Measurements from ENCODE around the gene PRRG2.

PRRG2 gene

DNA sequence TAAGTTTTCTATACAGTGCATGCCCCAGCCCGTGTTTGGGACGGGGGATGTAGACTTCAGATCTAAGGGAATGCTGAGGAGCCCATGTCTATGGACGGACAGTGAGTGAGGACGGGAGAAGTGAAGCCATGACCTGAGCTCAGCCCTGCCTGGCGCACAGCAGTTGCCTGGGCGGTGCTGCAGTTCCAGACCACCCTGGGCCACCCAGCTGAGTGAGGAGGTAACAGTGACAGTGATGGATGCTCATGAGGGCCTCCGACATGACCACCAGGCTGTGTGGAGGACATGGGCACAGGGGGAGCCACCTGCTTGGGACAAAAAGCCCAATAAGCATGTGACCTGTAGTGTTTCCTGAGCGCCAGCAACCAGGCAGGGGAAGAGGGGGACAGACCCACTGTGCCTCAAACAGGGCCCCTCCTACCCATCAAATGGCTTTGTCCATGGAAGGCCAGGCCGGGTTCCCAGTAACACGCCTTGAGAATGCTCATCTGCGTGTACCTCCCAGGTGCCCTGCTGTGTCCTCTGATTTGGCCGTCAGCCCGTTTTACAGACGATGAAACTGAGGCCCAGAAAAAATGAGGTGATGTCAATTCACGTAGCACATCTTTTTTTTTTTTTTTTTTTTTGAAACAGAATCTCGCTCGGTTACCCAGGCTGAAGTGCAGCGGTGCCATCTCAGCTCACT lies 23.3 kb upstream of the PRRG2 start:
- DNase-seq (ENCODE audit: low read depth): no peak

DNA sequence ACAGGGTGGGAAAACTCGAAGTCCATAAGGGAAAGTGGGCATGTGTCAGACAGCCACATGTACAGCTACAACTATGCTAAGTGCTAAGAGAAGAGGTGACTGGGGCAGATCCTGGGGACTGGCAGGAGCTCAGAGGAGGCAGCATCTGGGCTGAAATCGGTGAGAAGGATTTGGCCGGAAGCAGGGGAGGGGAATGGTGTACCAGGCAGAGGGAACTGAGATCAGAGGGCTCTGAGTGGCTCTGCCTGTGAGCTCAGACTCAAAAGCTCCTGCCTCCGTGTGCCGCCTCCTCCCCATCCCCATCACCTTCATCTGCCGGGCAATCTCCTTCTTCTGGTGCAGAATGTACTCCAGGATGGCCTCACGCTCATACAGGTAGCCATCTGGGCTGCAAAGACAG lies 22.5 kb upstream of the PRRG2 start:
- DNase-seq (ENCODE audit: low read depth): no peak

GRCh38 chr19:49559443-49559842 lies 21.7 kb upstream of the PRRG2 start:
- DNase-seq (ENCODE audit: low read depth): no peak

DNA sequence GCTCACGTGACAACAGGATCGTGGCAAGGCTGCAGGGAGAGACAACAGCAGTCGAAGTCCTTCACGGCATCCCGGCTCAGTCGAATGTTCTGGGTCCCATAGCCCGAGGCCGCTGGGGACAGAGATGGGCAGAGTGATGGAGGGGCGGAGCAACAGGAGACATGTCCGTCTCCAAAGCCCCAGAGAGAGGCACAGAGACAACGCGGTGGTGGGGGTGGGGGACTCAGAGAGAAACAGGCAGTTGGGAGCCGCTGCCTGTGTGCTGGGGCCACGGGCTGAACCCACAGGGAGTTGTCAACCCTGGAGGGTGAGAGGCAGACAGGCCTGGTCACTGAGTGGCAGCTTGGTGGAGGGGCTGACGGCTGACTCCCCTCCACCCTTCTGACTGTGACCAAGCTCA lies 21.2 kb upstream of the PRRG2 start:
- no peak for DNase-seq (ENCODE audit: low read depth)

GRCh38 chr19:49560358-49560900 lies 20.7 kb upstream of the PRRG2 start:
- DNase-seq (ENCODE audit: low read depth): peak; percentile 37

- no peak for DNase-seq (ENCODE audit: low read depth)
These were observed 16.5 kb upstream of the PRRG2 start for GRCh38 chr19:49564616-49565045.

- no peak for DNase-seq (ENCODE audit: low read depth)
These were observed 15.9 kb upstream of the PRRG2 start for GRCh38 chr19:49565261-49565660.

DNA sequence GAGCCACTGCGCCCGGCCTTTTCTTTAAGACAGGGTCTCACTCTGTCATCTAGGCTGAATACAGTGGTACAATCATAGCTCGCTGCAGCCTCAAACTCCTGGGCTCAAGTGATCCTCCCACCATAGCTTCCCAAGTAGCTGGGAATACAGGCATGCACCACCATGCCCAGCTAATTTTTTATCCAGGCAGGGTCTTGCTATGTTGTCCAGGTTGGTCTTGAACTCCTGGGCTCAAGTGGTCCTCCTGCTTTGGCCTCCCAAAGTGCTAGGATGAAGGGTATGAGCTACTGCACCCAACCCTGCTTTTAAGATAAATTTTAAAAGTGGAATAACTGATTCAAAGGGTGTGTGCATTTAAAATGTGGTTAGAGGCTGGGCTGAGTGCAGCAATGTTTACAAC lies 14.8 kb upstream of the PRRG2 start:
- DNase-seq (ENCODE audit: low read depth): no peak

DNA sequence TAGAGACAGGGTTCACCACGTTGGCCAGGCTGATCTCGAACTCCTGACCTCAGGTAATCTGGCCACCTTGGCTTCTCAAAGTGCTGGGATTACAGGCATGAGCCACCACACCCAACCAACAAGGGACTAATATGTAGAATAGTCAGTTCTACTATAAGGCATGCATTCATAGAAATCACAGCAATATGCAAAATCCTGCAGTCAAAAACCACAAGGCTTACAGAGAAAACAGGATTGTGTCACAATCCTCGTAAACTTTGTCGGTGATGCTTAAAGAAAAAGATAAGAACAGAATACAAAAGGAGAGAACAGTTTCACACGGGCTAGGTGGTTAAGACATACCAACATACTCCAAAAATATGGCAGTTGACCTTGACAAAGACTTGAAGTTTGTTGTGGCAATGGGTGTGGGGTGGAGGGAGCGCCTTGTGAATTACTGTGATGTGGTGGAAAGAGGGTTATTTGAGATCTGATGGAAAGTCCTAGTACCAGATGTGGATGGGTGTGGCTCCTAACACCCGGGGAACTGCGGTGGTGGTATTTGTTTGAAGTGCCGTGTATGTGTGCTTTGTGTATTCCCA lies 13.2 kb upstream of the PRRG2 start:
- DNase-seq (ENCODE audit: low read depth): peak; percentile 65

GRCh38 chr19:49570138-49570856 lies 10.8 kb upstream of the PRRG2 start:
- peak; percentile 63 for DNase-seq (ENCODE audit: low read depth)

DNA sequence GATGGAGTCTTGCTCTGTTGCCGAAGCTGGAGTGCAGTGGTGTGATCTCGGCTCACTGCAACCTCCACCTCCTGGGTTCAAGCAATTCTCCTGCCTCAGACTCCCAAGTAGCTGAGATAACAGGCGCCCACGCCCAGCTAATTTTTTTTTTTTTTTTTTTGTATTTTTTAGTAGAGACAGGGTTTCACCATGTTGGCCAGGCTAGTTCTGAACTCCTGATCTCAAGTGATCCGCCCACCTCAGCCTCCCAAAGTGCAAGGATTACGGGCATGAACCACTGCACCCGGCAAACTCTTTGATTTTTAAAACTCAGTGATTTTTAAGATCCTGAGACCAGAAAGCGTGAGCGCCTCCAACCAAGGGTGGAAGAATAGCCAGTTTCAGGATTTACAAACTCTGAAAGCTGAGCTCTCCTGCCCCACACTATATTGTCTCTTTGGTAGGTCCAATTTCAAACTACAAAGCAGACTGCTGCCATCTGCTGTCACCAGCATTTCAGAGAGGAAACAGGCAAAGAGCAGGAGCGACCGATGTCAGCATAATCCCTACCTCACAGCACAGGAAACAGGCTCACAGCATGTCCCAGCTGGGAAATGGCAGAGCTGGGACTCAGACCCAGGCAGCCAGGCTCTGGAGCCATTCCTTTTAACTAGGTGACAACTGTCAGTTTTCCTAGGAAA lies 10.0 kb upstream of the PRRG2 start:
- DNase-seq (ENCODE audit: low read depth): no peak

- no peak for DNase-seq (ENCODE audit: low read depth)
These were observed 8.1 kb upstream of the PRRG2 start for GRCh38 chr19:49573009-49573408.

DNA sequence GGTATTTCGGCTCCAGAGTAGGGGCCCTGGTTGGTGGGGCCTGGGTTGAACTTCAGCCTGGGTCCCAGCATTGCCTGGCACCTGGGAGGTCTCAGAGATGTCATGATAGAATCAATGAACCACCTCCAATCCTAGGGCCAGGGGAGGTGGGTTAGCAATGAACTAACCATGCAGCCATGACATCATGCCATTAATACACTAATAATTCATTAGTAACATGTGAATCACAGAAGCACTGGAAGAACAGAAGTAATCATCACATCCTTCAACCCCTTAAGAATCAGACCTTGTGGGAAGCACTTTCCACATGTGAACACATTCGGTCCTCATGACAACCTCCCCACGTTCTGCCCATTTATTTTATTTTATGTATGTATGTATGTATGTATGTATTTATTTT lies 7.7 kb upstream of the PRRG2 start:
- no peak for DNase-seq (ENCODE audit: low read depth)

- DNase-seq (ENCODE audit: low read depth): no peak
These were observed 6.8 kb upstream of the PRRG2 start for GRCh38 chr19:49574206-49574755.

DNA sequence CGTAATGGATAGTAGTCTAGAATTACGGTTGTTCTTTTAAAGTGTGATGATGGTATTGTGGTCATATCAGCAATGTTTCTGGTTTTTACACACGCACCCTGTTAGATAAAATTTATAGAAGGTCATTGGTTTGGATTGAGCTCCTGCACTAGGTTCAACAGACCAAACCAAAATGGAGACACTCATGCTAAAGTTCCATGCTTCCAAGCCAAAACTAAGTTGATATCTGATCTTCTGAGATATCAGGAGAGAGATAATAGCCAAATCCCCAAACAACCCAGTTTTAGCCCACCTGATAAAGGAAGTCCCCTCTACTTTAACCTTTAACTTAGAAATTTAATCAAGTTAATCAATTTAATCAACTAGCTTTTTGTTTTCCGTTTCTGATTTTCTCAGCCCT lies 1.9 kb upstream of the PRRG2 start:
- no peak for DNase-seq (ENCODE audit: low read depth)

- no peak for DNase-seq (ENCODE audit: low read depth)
These were observed 1.2 kb upstream of the PRRG2 start for GRCh38 chr19:49579947-49580263.

GRCh38 chr19:49580264-49581006 lies 681 bp upstream of the PRRG2 start, which contains the start of gene NOSIP:
NOSIP (minus strand) TSS chr19:49580556; CDS start chr19:49560691, 19,865 bp downstream.
- DNase-seq (ENCODE audit: low read depth): peak; percentile 93

- no peak for DNase-seq (ENCODE audit: low read depth)
These were observed 2.1 kb downstream of the PRRG2 start for GRCh38 chr19:49583239-49583638.

DNA sequence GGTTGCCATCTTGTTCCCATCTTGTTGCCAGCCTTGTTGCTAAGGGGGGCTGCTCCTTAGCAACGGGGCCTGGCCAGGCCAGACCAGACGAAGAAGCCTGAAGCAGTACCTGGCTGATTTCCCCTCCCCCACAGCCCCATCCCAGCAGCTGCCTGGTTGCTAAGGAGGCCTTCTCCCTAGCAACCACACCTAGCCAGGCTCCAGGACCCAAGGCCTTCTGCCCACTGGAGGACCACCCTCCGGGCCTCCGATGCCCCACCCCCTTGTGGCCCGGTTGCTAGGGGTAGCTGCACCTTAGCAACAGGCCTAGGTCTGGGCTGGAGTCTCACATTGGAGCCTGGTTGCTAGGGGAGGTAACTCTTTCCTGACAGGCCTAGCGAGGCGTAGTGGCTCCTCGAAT lies 3.9 kb downstream of the PRRG2 start:
- no peak for DNase-seq (ENCODE audit: low read depth)

DNA sequence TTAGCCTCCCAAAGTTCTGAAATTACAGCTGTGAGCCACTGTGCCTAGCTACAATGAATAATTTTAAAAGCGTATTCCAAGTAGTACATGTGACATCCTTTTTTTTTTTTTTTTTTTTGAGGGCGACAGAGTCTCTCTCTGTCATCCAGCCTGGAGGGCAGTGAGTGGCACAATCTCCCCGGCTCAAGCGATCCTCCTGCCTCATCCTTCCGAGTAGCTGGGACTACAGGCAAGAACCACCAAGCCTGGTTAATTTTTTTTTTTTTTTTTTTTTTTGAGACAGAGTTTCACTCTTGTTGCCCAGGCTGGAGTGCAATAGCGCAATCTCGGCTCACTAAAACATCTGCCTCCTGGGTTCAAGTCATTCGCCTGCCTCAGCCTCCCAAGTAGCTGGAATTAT lies 6.1 kb downstream of the PRRG2 start:
- no peak for DNase-seq (ENCODE audit: low read depth)

DNA sequence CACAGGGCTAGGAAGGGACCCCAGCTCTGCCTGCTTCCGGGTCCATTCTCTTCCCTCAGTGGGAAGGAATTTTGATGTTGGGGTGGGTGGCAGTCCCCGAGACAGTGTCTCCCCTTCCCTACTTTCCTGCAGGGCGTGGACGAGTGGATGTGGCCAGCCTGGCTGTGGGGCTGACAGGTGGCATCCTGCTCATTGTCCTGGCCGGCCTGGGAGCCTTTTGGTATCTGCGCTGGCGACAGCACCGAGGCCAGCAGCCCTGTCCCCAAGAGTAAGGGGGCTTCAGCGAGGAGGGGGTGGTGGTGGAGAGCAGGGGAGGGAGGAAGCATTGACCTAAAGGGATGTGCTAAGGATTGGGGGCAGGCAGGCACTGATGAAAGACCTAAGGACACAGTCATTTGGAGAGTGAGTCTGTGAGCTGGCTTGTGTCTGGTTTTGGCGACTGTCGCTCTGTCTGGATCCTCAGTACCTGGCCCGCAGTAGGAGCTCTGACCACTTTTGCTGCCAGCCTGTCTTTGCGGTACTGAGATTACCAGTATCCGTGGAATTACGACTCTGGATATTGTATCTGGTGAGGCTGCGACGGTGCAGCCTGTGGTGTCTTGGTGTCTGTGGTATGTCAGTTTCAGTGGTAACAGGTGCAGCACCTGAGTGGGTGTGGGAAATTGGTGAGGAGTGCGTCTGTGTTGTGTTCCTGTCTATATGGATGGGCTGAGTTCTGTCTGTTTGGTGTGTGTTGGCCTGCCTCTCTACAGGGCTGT lies 7.4 kb downstream of the PRRG2 start:
- no peak for DNase-seq (ENCODE audit: low read depth)
